ENCODE results near the gene ZNF830. TPM values are rescaled to one million over a fixed set of nuclear protein-coding genes. Genes with fewer than 3 reads are reported as not detected.

ZNF830 gene
- total and polyA plus RNA-seq, 2 of the 13 experiments (the other 11 are each of a cell fraction or from before 2014, with no cell fraction given), result 6.1 to 19.0 TPM

- TF ChIP-seq DZIP1 (CRISPR knock-in tag; IDR thresholded peaks at IDR 0.05), result no peak
- peak; percentile 53; the same call in 1 of the 2 replicates for TF ChIP-seq TBX2 (CRISPR knock-in tag; IDR thresholded peaks at IDR 0.05; ENCODE audit: borderline replicate concordance)
- no peak; the same call in 1 of the 2 replicates for TF ChIP-seq CAMTA2 (CRISPR knock-in tag; IDR thresholded peaks at IDR 0.05; ENCODE audit: borderline replicate concordance)
- 0 out of 2 replicates have a peak, but pooled peaks have one; percentile 41 for TF ChIP-seq REPIN1 (CRISPR knock-in tag; IDR thresholded peaks at IDR 0.05; ENCODE audit: borderline replicate concordance, low read depth)
- peak; percentile 82; the same call in 1 of the 2 replicates for TF ChIP-seq NCOA1 (CRISPR knock-in tag; IDR thresholded peaks at IDR 0.05)
- TF ChIP-seq MED1 (CRISPR knock-in tag; IDR thresholded peaks at IDR 0.05), result peak; percentile 22; the same call in 1 of the 2 replicates
- no peak for TF ChIP-seq FOXP1 (IDR thresholded peaks at IDR 0.05)
- no peak for TF ChIP-seq FOXP1 (CRISPR knock-in tag; IDR thresholded peaks at IDR 0.05)
- TF ChIP-seq BORCS8-MEF2B (CRISPR knock-in tag; IDR thresholded peaks at IDR 0.05), result peak; percentile 10; the same call in 1 of the 2 replicates
- no peak for TF ChIP-seq HNRNPK (IDR thresholded peaks at IDR 0.05; ENCODE audit: low read depth, low read length, poor library complexity, severe bottlenecking)
- TF ChIP-seq NR2C2 (CRISPR knock-in tag; IDR thresholded peaks at IDR 0.05; ENCODE audit: borderline replicate concordance), result no peak
- peak; percentile 27 for TF ChIP-seq ZNF574 (CRISPR knock-in tag; IDR thresholded peaks at IDR 0.05)
- no peak for TF ChIP-seq ARNT (IDR thresholded peaks at IDR 0.05)
- TF ChIP-seq ZNF547 (CRISPR knock-in tag; IDR thresholded peaks at IDR 0.05), result 0 out of 2 replicates have a peak, but pooled peaks have one; percentile 14
- TF ChIP-seq ZKSCAN5 (CRISPR knock-in tag; IDR thresholded peaks at IDR 0.05), result 0 out of 2 replicates have a peak, but pooled peaks have one; percentile 36
- 0 out of 2 replicates have a peak, but pooled peaks have one; percentile 19 for TF ChIP-seq PRDM10 (CRISPR knock-in tag; IDR thresholded peaks at IDR 0.05; ENCODE audit: low read depth)
- peak; percentile 77 for TF ChIP-seq TGIF2 (CRISPR knock-in tag; IDR thresholded peaks at IDR 0.05)
- TF ChIP-seq ZSCAN31 (CRISPR knock-in tag; IDR thresholded peaks at IDR 0.05; ENCODE audit: low read depth), result peak; percentile 66; the same call in 1 of the 2 replicates
Measured at GRCh38 chr17:34980681-34981537, 19.6 kb downstream of the ZNF830 start (continued).
